IMR-90 (cell line): Measurements from ENCODE around the gene DLG5.

Experiments used
- CHD1 ChIP-seq: IDR thresholded peaks from 2 replicates; pipeline ENCODE4 v1.6.1; 2012; ENCODE audit warnings: low read depth, low read length, improper control_type of control experiment
- MXI1 ChIP-seq: IDR thresholded peaks from 2 replicates; pipeline ENCODE4 v1.6.1; 2012; ENCODE audit warnings: low read depth, mild to moderate bottlenecking, low read length, moderate library complexity, borderline replicate concordance
- POLR2A ChIP-seq: IDR thresholded peaks from 2 replicates; pipeline ENCODE4 v1.6.1; 2012; ENCODE audit warnings: mild to moderate bottlenecking, low read depth, low read length
- RCOR1 ChIP-seq: IDR thresholded peaks from 2 replicates; pipeline ENCODE4 v1.6.1; 2012; ENCODE audit warnings: mild to moderate bottlenecking, low read length, improper control_type of control experiment; ENCODE audit not compliant: insufficient replicate concordance
- SMC3 ChIP-seq: fragments of 150-350 bp; IDR thresholded peaks from 2 replicates; pipeline ENCODE4 v1.6.1; 2016; ENCODE audit warnings: low read depth, mild to moderate bottlenecking, antibody characterized with exemption, low read length, moderate library complexity
- TF ChIP-seq, protein P1 (sequence below): conservative IDR thresholded peaks from 2 replicates; pipeline ENCODE4 v1.5.1; 2012; ENCODE audit warnings: mild to moderate bottlenecking, low read depth, low read length, improper control_type of control experiment
- TF ChIP-seq, protein P2 (sequence below): fragments of 150-350 bp; IDR thresholded peaks from 2 replicates; pipeline ENCODE4 v1.6.1; 2016; ENCODE audit warnings: low read depth, mild to moderate bottlenecking, low read length, moderate library complexity, borderline replicate concordance

DNA sequence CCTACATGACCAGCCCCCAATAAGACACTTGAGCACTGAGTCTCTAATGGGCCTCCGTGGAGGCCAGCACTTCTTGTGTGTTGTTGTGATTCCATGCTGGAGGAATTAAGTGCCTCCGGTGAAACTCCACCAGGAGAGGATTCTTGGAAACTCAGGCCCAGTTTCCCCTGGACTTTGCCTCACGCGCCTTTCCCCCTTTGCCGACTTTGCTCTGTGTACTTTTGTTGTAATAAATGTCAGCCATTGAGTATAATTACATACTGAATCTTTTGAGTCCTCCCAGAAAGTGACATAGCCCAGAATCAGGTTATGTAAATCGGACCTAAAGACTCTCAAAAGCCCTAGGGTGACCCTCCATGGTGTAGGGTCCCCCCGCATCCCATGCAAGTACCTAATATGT, 82.4 kb downstream of the DLG5 start:
- TF ChIP-seq, protein P1, sequence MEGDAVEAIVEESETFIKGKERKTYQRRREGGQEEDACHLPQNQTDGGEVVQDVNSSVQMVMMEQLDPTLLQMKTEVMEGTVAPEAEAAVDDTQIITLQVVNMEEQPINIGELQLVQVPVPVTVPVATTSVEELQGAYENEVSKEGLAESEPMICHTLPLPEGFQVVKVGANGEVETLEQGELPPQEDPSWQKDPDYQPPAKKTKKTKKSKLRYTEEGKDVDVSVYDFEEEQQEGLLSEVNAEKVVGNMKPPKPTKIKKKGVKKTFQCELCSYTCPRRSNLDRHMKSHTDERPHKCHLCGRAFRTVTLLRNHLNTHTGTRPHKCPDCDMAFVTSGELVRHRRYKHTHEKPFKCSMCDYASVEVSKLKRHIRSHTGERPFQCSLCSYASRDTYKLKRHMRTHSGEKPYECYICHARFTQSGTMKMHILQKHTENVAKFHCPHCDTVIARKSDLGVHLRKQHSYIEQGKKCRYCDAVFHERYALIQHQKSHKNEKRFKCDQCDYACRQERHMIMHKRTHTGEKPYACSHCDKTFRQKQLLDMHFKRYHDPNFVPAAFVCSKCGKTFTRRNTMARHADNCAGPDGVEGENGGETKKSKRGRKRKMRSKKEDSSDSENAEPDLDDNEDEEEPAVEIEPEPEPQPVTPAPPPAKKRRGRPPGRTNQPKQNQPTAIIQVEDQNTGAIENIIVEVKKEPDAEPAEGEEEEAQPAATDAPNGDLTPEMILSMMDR = no peak
- TF ChIP-seq SMC3 = no peak
- no peak for TF ChIP-seq CHD1
- no peak for TF ChIP-seq POLR2A
- TF ChIP-seq, protein P2, sequence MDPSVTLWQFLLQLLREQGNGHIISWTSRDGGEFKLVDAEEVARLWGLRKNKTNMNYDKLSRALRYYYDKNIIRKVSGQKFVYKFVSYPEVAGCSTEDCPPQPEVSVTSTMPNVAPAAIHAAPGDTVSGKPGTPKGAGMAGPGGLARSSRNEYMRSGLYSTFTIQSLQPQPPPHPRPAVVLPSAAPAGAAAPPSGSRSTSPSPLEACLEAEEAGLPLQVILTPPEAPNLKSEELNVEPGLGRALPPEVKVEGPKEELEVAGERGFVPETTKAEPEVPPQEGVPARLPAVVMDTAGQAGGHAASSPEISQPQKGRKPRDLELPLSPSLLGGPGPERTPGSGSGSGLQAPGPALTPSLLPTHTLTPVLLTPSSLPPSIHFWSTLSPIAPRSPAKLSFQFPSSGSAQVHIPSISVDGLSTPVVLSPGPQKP = no peak
- no peak for TF ChIP-seq RCOR1
- no peak for TF ChIP-seq MXI1
